K562 (cell line): ENCODE results near the gene FBXO44. TPM values are rescaled to one million over a fixed set of nuclear protein-coding genes. Genes with fewer than 3 reads are reported as not detected.

Source experiments
- CTCF ChIP-seq, 3 experiments: IDR thresholded peaks in 2 of 3; conservative IDR thresholded peaks in 1 of 3; 2 replicates each; pipeline ENCODE4 v1.5.1; 2011 to 2012; ENCODE audit warnings: low read length in 3 of 3, mild to moderate bottlenecking in 3 of 3, control low read depth in 2 of 3, improper control_type of control experiment in 1 of 3, inconsistent platforms in 1 of 3, low read depth in 1 of 3, mixed read lengths in 1 of 3, moderate library complexity in 1 of 3; ENCODE audit not compliant: insufficient read depth in 2 of 3
- ETV1 ChIP-seq: fragments of 450-650 bp; conservative IDR thresholded peaks from 2 replicates; pipeline ENCODE4 v1.6.1; 2016; ENCODE audit warnings: missing genetic modification characterization, control low read depth, low read depth, missing compliant biosample characterization
- GTF3C2 ChIP-seq: IDR thresholded peaks from 3 replicates; pipeline ENCODE4 v1.6.1; 2011; ENCODE audit warnings: borderline replicate concordance, mild to moderate bottlenecking, moderate library complexity; ENCODE audit not compliant: insufficient read length; ENCODE audit errors: extremely low read depth
- NFE2 ChIP-seq: IDR thresholded peaks from 2 replicates; pipeline ENCODE4 v1.6.1; 2014; ENCODE audit warnings: antibody characterized with exemption, low read depth
- NFXL1 ChIP-seq: fragments of 450-650 bp; formaldehyde crosslinking; IDR thresholded peaks from 2 replicates; pipeline ENCODE4 v1.4.0; 2021; ENCODE audit warnings: mild to moderate bottlenecking
- PBX2 ChIP-seq, 2 experiments: IDR thresholded peaks in 1 of 2; conservative IDR thresholded peaks in 1 of 2; 2 replicates each; pipeline ENCODE4 v1.6.1; 2016; ENCODE audit warnings: low read depth in 2 of 2, mild to moderate bottlenecking in 1 of 2, missing compliant biosample characterization in 1 of 2, missing genetic modification characterization in 1 of 2, moderate library complexity in 1 of 2
- PCBP2 ChIP-seq: fragments of 200-400 bp; formaldehyde crosslinking; IDR thresholded peaks from 2 replicates; pipeline ENCODE4 v1.6.1; 2018; ENCODE audit warnings: low read length, low read depth, mild to moderate bottlenecking, moderate library complexity; ENCODE audit not compliant: poor library complexity, severe bottlenecking
- PHF8 ChIP-seq: fragments of 200-600 bp; sonication (generic); IDR thresholded peaks from 2 replicates; pipeline ENCODE4 v1.6.1; 2012; ENCODE audit warnings: mixed run types, mild to moderate bottlenecking, inconsistent platforms, low read length, moderate library complexity, borderline replicate concordance
- PTBP1 ChIP-seq: fragments of 200-400 bp; formaldehyde crosslinking; IDR thresholded peaks from 2 replicates; pipeline ENCODE4 v1.6.1; 2017; ENCODE audit warnings: low read depth, low read length
- PYGO2 ChIP-seq: fragments of 450-650 bp; IDR thresholded peaks from 2 replicates; pipeline ENCODE4 v1.6.1; 2016; ENCODE audit warnings: mild to moderate bottlenecking, missing genetic modification characterization, moderate library complexity, missing compliant biosample characterization
- RBM25 ChIP-seq: fragments of 200-400 bp; formaldehyde crosslinking; IDR thresholded peaks from 2 replicates; pipeline ENCODE4 v1.6.1; 2018; ENCODE audit warnings: low read length, low read depth, moderate library complexity; ENCODE audit not compliant: severe bottlenecking
- SOX6 ChIP-seq: fragments of 450-650 bp; IDR thresholded peaks from 2 replicates; pipeline ENCODE4 v1.6.1; 2014; ENCODE audit warnings: mild to moderate bottlenecking
- TOE1 ChIP-seq, 2 experiments: fragments of 450-650 bp in 1 of 2; sonication (generic) in 1 of 2; formaldehyde crosslinking in 1 of 2; IDR thresholded peaks; 2 replicates each; pipeline versions ENCODE4 v1.7.1 to v1.8.0; 2016 to 2022; ENCODE audit warnings: borderline replicate concordance in 2 of 2, mild to moderate bottlenecking in 2 of 2, antibody characterized with exemption in 1 of 2, inconsistent platforms in 1 of 2, low read depth in 1 of 2, missing genetic modification reagents in 1 of 2, moderate library complexity in 1 of 2
- ZFP91 ChIP-seq: sonication (generic); formaldehyde crosslinking; IDR thresholded peaks from 2 replicates; pipeline ENCODE4 v1.8.0; 2022; ENCODE audit warnings: mild to moderate bottlenecking, missing genetic modification reagents
- ZKSCAN1 ChIP-seq: fragments of 150-350 bp; IDR thresholded peaks from 2 replicates; pipeline ENCODE4 v1.6.1; 2016; ENCODE audit warnings: low read depth, low read length
- ZNF316 ChIP-seq: fragments of 450-650 bp; IDR thresholded peaks from 2 replicates; pipeline ENCODE4 v1.6.1; 2016
- polyA plus RNA-seq, 8 experiments: library from polyadenylated mRNA; depleted of rRNA in 4 of 8; stranded (reverse) in 5 of 8; unstranded in 3 of 8; fragments of >200 nt; fragmentation: Nextera tagmentation in 2 of 8; fragmentation: Illumina TruSeq in 1 of 8; extraction: Ambion mirVana in 2 of 8; extraction: Trizol in 1 of 8; gene quantifications; 2 replicates each; pipeline versions ENCODE4 v1.2.1 to v1.2.3, GENCODE V29; 2011 to 2014; ENCODE audit warnings: inconsistent platforms in 1 of 8, missing spikeins in 1 of 8
- total RNA-seq, 7 experiments: library from RNA; depleted of rRNA in 6 of 7; stranded (reverse); fragments of >200 nt in 6 of 7; fragmentation: Illumina TruSeq in 2 of 7; extraction: Trizol in 2 of 7; gene quantifications; 2 replicates each; pipeline versions ENCODE4 v1.2.1 to v1.2.3, GENCODE V29; 2011 to 2021; ENCODE audit warnings: low replicate concordance in 1 of 7

The FBXO44 gene
- total and polyA plus RNA-seq, 9 of the 15 experiments (the other 6 are each of a cell fraction or from before 2014, with no cell fraction given): 0.69 to 20.9 (median 6.7) TPM

- TF ChIP-seq TOE1 (IDR thresholded peaks at IDR 0.05; ENCODE audit: borderline replicate concordance): no peak
- no peak for TF ChIP-seq TOE1 (CRISPR knock-in tag; IDR thresholded peaks at IDR 0.05; ENCODE audit: borderline replicate concordance, low read depth)
- no peak for TF ChIP-seq PTBP1
- no peak for TF ChIP-seq PBX2 (CRISPR knock-in tag; IDR thresholded peaks at IDR 0.05; ENCODE audit: low read depth)
- no peak for TF ChIP-seq PBX2 (tag; conservative IDR thresholded peaks at IDR 0.05; ENCODE audit: low read depth)
- TF ChIP-seq CTCF (IDR thresholded peaks at IDR 0.05 in 2 of 3, conservative IDR thresholded peaks at IDR 0.05 in 1 of 3; ENCODE audit: insufficient read depth in 2 of 3, low read depth in 1 of 3, low read length in 3 of 3): no peak
- 0 out of 2 replicates have a peak, but pooled peaks have one; percentile 21 for TF ChIP-seq PHF8
- TF ChIP-seq NFE2: no peak
- no peak for TF ChIP-seq ZNF316
- no peak for TF ChIP-seq ZKSCAN1
- no peak for TF ChIP-seq PCBP2
- no peak for TF ChIP-seq GTF3C2
- peak; percentile 83; the same call in 1 of the 2 replicates for TF ChIP-seq ZFP91 (CRISPR knock-in tag)
- TF ChIP-seq RBM25: no peak
- TF ChIP-seq ETV1 (tag): no peak
- no peak for TF ChIP-seq NFXL1 (CRISPR knock-in tag)
- no peak for TF ChIP-seq PYGO2 (tag)
- no peak for TF ChIP-seq SOX6
Observed at GRCh38 chr1:11654137-11654938, at the start of gene FBXO44, which contains the start of gene FBXO2 (continued).
